Hepatocyte (in vitro differentiated cells): ENCODE measurements around the gene TSPAN9. TPM values are rescaled to one million over a fixed set of nuclear protein-coding genes. Genes with fewer than 3 reads are reported as not detected.
A peak's percentile ranks its signal among the peaks of the same experiment; 100 is the strongest.

Source experiments
- DNase-seq: peaks from one replicate; pipeline ENCODE4 v3.0.0-alpha.2; 2016; ENCODE audit warnings: low spot score
- H2AFZ ChIP-seq: fragments of 200-600 bp; sonication (generic); 2 replicates; pipeline ENCODE4 v1.6.0; 2016; ENCODE audit warnings: antibody characterized with exemption, mild to moderate bottlenecking
- H3K27ac ChIP-seq: fragments of 200-600 bp; sonication (generic); 2 replicates; pipeline ENCODE4 v1.5.1; 2016; ENCODE audit warnings: mild to moderate bottlenecking
- H3K27me3 ChIP-seq: fragments of 200-600 bp; sonication (generic); 2 replicates; pipeline ENCODE4 v1.6.1; 2016
- H3K36me3 ChIP-seq: fragments of 200-600 bp; sonication (generic); replicated peaks from 2 replicates; pipeline ENCODE4 v1.5.1; 2016; ENCODE audit warnings: low read depth; ENCODE audit not compliant: insufficient read depth
- H3K4me1 ChIP-seq: fragments of 200-600 bp; sonication (generic); 2 replicates; pipeline ENCODE4 v1.5.1; 2016; ENCODE audit warnings: mild to moderate bottlenecking, moderate library complexity; ENCODE audit not compliant: insufficient read depth
- H3K4me2 ChIP-seq: fragments of 200-600 bp; sonication (generic); 2 replicates; pipeline ENCODE4 v1.6.0; 2016
- H3K4me3 ChIP-seq: fragments of 200-600 bp; sonication (generic); 2 replicates; pipeline ENCODE4 v1.5.1; 2016; ENCODE audit warnings: mild to moderate bottlenecking
- H3K79me2 ChIP-seq: fragments of 200-600 bp; sonication (generic); 2 replicates; pipeline ENCODE4 v1.6.0; 2017; ENCODE audit warnings: mild to moderate bottlenecking
- H3K9me2 ChIP-seq: fragments of 200-600 bp; sonication (generic); replicated peaks from 2 replicates; pipeline ENCODE4 v1.6.0; 2017; ENCODE audit warnings: mild to moderate bottlenecking; ENCODE audit not compliant: insufficient read depth
- H3K9me3 ChIP-seq: fragments of 200-600 bp; sonication (generic); 2 replicates; pipeline ENCODE4 v1.5.1; 2016; ENCODE audit warnings: low read depth, mild to moderate bottlenecking
- H4K20me1 ChIP-seq: fragments of 200-600 bp; sonication (generic); 2 replicates; pipeline ENCODE4 v1.6.0; 2016; ENCODE audit warnings: mild to moderate bottlenecking; ENCODE audit not compliant: insufficient read depth, poor library complexity, severe bottlenecking
- EZH2 ChIP-seq: fragments of 200-600 bp; sonication (generic); IDR thresholded peaks from 2 replicates; pipeline ENCODE4 v1.6.1; 2016; ENCODE audit warnings: antibody characterized with exemption, mild to moderate bottlenecking, borderline replicate concordance
- EZH2phosphoT487 ChIP-seq: fragments of 200-600 bp; sonication (generic); IDR thresholded peaks from one replicate; pipeline ENCODE4 v1.6.1; 2018; ENCODE audit warnings: antibody characterized with exemption, mild to moderate bottlenecking, low read depth, moderate library complexity; ENCODE audit not compliant: unreplicated experiment, severe bottlenecking
- WGBS: methylation state at CpG from one replicate; pipeline ENCODE4 v1.1.6; 2016; ENCODE audit warnings: low lambda C conversion rate; ENCODE audit errors: missing lambda C conversion rate; 5-methylcytosine and 5-hydroxymethylcytosine counted together
- polyA plus RNA-seq: library from polyadenylated mRNA; unstranded; fragments of >200 nt; fragmentation: Nextera tagmentation; extraction: Ambion mirVana; gene quantifications from 2 replicates; pipeline ENCODE4 v1.2.1, GENCODE V29; 2016
- total RNA-seq: library from RNA; depleted of rRNA; stranded (reverse); fragments of >200 nt; gene quantifications from 2 replicates; pipeline ENCODE4 v1.2.3, GENCODE V29; 2014
- TF ChIP-seq, protein P1 (sequence below): fragments of 200-600 bp; sonication (generic); IDR thresholded peaks from 2 replicates; pipeline ENCODE4 v1.5.1; 2016; ENCODE audit warnings: antibody characterized with exemption, mild to moderate bottlenecking; ENCODE audit not compliant: poor library complexity

Gene TSPAN9
- total and polyA plus RNA-seq, 2 experiments from 2014 or later: 16.6 to 38.6 TPM

DNA sequence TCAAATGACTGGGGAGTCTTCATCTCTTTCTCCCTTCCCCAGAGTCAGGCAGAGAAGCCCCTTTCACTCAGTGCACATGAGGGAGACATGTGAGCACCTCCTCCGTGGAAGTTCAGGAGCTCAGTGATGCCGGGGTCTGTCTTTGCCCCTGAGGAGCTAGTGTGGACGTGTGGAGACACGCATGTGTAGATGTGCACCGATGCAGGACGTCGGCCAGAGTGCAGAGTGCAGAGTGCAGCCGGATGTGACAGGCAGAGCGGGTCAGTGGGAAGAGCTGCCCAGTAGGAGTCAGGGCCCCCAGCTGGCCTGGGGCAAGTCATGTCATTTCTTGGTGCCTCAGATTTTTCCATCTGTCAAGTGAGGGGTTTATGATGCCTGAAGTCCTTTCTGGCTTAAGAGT is 20.7 kb downstream of the TSPAN9 start:
- H3K9me2 ChIP-seq: no peaks in the 10 kb centered on the region
- no peaks in the 10 kb centered on the region for H3K9me3 ChIP-seq
- peak overlapping the region; percentile 43 for H3K27ac ChIP-seq
- no peak overlapping the region for H3K4me3 ChIP-seq
- H3K4me2 ChIP-seq: peak overlapping the region; percentile 42
- 80% methylated on average over 9 of the region's 9 CpGs for WGBS
- H3K27me3 ChIP-seq: no peaks in the 10 kb centered on the region
- no peak overlapping the region for H2AFZ ChIP-seq
- peaks cover 29% of the 10 kb centered on the region for H3K79me2 ChIP-seq
- TF ChIP-seq EZH2 (no peak), EZH2phosphoT487 (no peak)
- TF ChIP-seq, protein P1, sequence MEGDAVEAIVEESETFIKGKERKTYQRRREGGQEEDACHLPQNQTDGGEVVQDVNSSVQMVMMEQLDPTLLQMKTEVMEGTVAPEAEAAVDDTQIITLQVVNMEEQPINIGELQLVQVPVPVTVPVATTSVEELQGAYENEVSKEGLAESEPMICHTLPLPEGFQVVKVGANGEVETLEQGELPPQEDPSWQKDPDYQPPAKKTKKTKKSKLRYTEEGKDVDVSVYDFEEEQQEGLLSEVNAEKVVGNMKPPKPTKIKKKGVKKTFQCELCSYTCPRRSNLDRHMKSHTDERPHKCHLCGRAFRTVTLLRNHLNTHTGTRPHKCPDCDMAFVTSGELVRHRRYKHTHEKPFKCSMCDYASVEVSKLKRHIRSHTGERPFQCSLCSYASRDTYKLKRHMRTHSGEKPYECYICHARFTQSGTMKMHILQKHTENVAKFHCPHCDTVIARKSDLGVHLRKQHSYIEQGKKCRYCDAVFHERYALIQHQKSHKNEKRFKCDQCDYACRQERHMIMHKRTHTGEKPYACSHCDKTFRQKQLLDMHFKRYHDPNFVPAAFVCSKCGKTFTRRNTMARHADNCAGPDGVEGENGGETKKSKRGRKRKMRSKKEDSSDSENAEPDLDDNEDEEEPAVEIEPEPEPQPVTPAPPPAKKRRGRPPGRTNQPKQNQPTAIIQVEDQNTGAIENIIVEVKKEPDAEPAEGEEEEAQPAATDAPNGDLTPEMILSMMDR: no peak
- DNase-seq: no peak
- H4K20me1 ChIP-seq: no peaks in the 10 kb centered on the region
- H3K36me3 ChIP-seq: no peaks in the 10 kb centered on the region
- peaks cover 7% of the 10 kb centered on the region for H3K4me1 ChIP-seq

DNA sequence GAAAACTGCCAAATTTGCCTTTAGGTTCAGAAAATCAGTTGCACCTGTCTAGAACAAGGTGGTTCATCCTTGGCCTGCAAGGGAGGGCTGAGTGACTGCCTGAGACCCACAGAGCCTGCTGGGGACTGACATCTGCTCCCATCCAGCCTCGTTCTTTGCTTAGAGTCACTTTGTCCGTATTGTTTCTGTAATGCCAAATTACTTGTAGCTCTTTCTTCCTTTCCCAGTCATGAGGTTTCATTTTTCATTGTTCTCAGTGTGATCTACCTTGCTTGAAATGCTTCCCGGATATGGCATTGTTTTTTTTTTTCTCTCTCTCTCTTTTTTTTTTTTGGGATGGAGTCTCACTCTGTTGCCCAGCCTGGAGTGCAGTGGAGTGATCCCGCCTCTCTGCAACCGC is 21.3 kb downstream of the TSPAN9 start:
- no peak overlapping the region for H3K4me2 ChIP-seq
- no peaks in the 10 kb centered on the region for H3K27me3 ChIP-seq
- H3K4me3 ChIP-seq: no peak overlapping the region
- H3K27ac ChIP-seq: no peak overlapping the region
- H4K20me1 ChIP-seq: no peaks in the 10 kb centered on the region
- no peak for TF ChIP-seq EZH2
- TF ChIP-seq EZH2phosphoT487: no peak
- TF ChIP-seq, protein P1: no peak
- H3K79me2 ChIP-seq: peaks cover 34% of the 10 kb centered on the region
- no peaks in the 10 kb centered on the region for H3K36me3 ChIP-seq
- H3K4me1 ChIP-seq: peaks cover 13% of the 10 kb centered on the region
- no peak for DNase-seq
- WGBS: 91% methylated on average over 5 of the region's 5 CpGs
- no peak overlapping the region for H2AFZ ChIP-seq
- H3K9me3 ChIP-seq: no peaks in the 10 kb centered on the region
- no peaks in the 10 kb centered on the region for H3K9me2 ChIP-seq

DNA sequence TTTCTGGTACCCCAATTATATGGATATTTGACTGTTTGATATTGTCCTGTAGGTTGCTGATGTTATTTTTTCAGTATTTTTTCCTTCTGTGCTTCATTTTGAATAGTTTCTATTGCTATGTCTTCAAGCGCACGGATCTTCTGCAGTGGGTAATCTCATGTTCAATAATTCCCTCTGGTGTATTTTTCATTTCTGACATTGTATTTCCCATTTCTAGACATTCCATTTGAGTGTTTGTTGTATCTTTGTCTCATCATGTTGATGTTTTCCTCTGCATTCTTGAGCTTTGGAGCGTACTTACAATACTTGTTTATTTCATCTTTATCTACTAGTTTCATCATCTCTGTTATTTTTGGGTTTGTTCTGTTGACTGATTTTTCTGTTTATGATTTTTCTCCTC is 22.0 kb downstream of the TSPAN9 start:
- H3K79me2 ChIP-seq: peaks cover 34% of the 10 kb centered on the region
- H3K9me2 ChIP-seq: no peaks in the 10 kb centered on the region
- no peak for DNase-seq
- H3K9me3 ChIP-seq: no peaks in the 10 kb centered on the region
- H3K4me1 ChIP-seq: peaks cover 17% of the 10 kb centered on the region
- no peak for TF ChIP-seq EZH2phosphoT487
- TF ChIP-seq, protein P1: no peak
- TF ChIP-seq EZH2: no peak
- no peak overlapping the region for H2AFZ ChIP-seq
- H3K4me2 ChIP-seq: no peak overlapping the region
- no peaks in the 10 kb centered on the region for H4K20me1 ChIP-seq
- no peak overlapping the region for H3K4me3 ChIP-seq
- 93% methylated on average over 3 of the region's 3 CpGs for WGBS
- no peaks in the 10 kb centered on the region for H3K27me3 ChIP-seq
- H3K36me3 ChIP-seq: no peaks in the 10 kb centered on the region
- no peak overlapping the region for H3K27ac ChIP-seq
